Medulla oblongata (tissue), 1 donor: ENCODE results near the gene IL1RAPL1.
A peak's percentile ranks its signal among the peaks of the same experiment; 100 is the strongest.

Experiments
- DNase-seq: peaks from one replicate; pipeline ENCODE4 v3.0.0-alpha.2; 2015; ENCODE audit errors: extremely low spot score

IL1RAPL1 gene

DNA sequence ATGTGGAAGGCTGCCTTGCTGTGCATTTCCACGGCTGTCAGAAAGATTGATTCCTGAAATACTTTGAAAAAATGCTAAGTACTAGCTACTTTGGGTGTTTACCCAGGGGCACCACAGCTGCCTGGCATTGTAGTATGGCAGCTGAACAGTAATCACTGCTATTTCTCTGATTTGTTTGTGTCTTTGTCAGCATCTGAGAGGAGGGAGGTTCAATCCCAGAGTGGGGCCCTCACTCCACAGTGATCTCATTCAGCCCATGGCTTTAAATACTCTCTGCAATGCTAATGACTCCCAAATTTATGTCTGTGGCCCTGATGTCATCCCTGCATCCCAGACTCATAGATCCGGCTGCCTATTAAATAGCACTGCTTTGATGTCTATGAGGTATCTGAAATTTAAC is 1052.9 kb downstream of the IL1RAPL1 start:
- peak; percentile 3 for DNase-seq

DNA sequence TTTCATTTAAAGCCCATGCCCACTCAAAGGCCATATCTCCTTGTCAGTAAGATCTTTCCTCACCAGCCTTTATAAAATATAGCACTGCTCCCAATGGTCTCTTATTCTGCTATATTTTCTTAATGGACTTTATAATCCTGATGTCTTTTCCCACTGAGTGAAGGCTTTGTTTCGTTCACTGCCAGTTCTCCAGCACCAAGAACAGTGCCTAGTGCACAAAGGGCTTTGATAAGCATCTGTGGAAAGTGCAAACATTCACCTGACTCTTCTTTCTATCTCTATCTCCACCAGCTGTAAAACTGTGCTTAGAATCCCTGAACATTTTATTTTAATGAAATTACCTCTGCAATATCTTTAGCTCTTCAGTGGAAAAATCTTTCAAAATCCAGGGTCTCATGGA is 1054.2 kb downstream of the IL1RAPL1 start:
- DNase-seq = no peak

DNA sequence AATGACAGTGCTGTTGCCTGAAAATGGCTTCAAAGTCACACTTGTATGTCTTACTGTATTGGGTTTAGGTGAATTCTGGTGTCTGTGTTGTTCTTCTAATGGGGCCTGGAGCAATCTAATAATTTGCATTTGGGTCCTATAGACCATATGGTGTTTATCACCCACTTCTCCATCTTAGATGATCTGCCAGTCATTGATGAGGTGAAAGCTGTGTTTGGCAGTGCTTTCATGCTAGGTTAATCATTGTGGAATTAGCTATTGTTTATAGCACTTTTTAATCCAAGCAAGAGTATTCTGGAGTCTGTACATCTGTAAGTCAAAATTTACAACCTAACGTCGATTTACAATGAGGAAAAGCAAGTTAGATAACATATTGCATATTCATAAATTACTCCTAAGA is 1055.9 kb downstream of the IL1RAPL1 start:
- DNase-seq = no peak

DNA sequence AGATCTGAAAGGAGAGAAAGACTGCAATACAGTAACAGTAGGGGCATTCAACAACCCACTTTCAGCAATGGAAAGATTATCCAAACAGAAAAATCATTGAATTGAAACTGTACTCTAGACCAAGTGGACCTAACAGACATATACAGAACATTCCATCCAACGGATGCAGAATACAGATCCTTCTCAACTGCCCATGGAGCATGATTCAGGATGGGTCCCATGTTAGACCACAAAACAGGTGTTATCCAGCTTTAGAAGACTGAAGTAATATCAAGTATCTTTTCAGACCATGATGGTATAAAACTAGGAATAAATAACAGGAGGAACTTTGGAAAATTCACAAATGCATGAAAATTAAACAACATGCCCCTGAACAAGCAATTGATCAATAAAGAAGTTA is 1060.9 kb downstream of the IL1RAPL1 start:
- DNase-seq = no peak

DNA sequence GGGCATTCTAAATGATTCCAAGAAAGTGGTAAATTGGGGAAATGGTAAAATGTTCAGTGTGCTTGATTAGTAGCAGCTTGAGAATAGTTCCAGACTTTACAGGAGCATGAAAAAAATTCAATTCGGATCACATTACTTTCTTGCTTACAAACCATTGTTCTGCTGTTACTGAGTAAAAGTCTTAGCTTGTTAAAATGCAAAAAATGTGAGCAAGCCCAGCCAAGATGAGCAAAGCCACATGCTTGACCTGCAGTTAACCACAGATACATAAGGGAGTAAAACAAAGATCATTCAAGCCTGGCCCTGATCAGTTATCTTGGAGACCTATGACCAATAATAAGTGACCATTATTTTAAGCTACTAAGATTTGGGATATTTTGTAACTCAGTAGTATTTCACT is 1065.2 kb downstream of the IL1RAPL1 start:
- no peak for DNase-seq

DNA sequence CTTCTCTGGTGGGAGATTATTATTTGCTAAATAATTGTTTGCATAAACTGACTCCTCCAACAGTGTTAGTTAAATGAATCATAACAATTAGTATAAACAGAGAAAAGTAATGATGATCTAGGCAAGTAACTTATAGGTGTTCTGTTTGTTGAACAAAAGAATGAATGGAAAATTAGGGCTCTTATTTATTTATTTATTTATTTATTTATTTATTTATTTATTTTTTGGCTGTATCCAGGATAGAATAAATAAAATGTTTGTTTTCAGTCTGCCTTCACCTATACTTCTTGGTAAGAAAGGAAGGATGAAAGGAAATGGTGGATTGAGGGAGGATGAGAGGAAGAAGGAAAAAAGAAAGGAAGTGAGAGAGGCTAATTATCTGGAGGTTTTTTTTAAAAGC is 1066.5 kb downstream of the IL1RAPL1 start:
- DNase-seq = no peak

DNA sequence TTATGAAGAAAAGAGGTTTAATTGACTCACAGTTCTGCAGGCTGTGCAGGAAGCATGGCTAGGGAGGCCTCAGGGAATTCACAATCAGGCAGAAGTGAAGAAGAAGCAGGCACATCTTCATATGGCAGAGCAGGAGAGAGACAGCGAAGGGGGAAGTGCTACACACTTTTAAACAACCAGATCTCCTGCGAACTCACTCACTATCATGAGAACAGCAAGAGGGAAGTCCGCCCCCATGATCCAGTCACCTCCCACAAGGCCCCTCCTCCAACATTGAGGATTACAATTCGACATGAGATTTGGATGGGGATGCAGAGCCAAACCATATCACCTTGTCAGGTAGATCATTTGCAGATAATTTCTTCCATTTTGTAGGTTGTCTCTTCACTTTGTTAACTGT is 1072.7 kb downstream of the IL1RAPL1 start:
- no peak for DNase-seq

DNA sequence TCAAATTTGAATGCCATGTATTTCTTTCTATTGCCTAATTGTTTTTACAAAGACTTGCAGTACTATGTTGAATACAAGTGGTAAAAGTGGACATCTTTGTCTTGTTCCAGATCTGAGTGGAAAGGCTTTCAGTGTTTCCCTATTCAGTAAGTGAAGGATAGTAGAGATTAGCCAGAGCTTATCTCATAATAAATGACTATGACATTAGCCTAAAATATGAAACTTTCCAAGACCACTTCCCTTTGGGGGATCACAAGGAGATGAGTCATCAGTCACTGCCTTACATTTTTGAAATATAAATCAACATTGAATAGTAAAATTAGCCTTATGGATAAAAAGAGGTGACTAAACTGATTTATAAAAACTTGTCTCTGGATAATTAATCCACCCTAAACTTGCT is 1074.0 kb downstream of the IL1RAPL1 start:
- no peak for DNase-seq

DNA sequence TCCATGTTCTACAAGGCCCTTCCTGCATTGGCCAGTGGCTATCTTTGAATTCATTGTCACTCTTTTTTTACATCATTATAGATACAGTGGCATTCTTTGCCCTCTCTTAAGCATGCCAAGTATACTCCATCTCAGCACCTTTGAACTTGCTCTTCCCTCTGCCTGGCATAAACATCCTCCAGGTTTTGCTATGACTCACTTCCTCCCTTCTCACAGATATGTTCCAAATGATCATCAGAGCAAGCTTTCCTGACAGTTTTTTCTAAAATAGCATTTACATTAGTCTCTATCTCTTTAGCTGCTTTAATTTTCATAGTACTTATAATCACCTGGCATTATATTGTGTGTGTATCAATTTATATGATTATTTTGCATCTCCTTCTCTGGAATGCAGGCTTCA is 1074.9 kb downstream of the IL1RAPL1 start:
- DNase-seq = no peak

DNA sequence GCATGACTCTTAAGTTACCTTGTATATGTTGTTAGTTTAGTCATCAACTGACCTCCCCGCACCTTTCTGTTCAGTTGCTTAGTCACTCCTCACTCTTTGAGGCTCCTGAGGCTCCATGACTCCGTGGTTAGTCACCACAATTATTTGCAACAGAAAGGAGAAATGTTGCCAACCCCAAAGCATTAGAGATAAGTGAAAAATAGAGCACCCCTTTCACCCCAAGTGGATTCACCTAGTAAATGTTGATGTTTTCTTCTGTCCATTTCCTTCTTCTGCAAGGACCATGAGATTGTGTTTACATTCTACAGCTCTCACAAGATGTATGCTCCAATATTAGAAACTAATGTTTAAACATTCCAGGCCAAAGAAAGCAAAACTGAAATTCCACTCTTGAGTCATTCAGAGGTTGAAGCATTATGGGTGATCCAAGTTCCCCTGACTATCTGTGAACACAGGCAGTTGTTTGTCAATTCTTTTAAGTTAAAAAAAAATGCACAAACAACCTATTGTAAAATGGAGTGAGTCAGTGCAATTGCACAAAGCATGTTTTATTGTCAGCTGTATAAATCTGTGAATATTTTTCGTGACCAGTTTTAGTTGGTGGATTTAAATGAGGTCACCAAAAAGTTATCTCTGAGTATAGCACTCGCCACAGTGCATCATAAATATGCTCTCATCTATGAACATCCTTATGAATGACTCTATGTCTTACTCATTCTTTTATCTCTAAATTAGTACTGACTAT is 1075.7 kb downstream of the IL1RAPL1 start:
- DNase-seq = peak; percentile 71

DNA sequence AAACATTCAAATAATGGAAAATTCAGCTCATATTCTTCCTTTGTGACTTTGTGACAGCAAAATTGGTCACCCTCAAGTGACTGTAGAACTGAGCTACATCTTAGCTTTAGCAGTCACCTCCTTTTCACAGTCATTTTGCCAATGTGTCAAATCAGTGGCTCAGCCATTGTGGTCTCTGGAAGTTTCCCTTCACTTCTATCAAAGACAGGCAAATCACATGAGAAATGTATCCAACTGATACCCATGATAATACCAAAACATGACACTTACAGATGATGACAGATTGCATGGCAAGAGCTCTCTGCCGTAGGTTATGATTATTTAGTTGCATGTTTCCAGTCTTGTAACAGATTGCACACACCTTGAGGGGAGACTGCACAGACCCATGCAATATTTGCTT is 1078.3 kb downstream of the IL1RAPL1 start:
- DNase-seq = no peak

DNA sequence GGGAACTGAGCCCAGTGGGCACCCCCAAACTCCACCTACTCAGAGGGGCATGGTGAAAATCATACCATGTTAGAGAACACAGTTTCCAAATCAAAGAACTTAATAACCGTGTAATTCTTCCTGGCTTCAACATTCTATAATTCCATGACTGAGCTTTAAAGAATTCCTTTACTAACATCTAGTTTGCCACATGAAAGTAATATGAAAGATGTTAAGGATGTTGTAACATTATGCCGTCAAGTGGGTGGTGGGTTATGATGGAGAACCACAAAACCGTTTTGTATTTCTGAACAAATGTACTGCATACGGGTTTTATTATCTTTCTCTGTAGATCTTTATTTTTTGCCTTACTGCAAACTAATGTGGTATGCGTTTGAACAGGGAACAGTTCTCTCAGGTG is 1079.1 kb downstream of the IL1RAPL1 start:
- no peak for DNase-seq

DNA sequence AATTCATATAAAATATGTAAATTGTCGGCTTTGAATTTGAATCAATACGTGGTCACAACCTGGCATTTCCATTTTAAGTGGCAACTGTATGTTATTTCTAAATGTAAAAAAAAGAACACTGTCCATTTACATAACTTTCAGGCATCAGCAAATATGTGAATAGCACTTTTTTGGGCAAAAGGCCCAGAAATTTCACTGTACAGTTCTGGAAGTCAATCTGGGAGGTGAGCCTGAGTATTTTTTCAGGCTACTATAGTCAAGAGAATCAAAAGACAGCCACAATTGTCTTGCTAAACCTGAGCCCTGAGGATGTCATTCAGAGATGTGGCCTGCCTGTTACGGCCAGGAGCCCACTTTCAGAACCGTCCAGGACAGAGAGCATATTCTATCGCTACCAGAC is 1084.2 kb downstream of the IL1RAPL1 start:
- no peak for DNase-seq

DNA sequence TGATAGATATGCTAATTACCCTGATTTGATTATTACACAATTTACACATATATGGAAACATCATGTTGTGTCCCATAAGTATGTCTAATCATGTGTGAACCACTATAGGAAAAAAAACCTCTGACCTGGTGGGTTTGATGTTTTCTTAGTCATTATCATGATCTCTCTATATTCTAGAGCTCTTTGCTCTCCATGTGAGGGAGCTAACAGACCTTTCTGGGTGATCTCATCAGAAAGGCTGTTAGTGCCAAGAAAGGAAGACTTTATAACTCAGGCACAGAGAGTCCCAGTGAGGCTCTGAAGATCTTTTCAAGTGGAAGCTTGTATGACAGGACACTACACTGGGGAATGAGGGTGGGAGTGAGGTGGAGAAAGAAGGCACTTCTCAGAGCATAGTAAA is 1100.4 kb downstream of the IL1RAPL1 start:
- DNase-seq = peak; percentile 34

DNA sequence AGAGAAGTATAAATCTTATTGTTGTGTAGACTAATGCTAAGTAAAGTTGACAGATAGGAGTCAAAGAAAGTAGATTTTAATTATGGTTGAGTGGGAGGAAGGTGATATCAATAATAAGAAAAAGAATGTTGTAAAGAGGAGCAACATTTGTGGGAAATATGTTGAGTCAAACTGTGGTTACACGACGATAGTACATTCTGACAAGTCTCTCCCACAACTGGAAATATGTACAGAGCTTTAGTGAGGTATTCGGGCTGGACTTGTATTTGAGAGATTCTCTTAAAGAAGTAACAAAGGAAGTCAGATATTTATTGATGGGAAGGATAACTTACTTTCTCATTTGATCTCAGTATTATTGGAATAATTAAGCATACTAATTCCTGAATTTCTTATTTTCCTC is 1102.8 kb downstream of the IL1RAPL1 start:
- DNase-seq = no peak

DNA sequence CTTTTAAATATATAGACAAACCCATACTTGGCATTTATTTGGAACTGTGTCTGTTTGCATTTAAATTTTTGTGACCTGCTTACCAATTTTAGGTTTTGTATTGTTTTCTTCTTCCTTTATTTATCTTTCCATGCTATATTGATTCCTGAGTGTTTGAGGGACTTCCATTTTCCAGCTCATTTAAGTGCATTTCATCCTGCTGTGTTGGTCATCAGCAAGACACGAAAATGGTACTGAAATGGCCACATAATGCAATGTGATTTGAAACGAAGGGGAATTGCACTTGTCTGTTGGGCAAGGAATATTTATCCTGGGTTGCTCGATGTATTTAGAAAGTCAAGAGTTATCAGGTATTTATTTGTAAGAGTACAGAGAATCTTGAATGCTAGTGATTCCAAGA is 1103.8 kb downstream of the IL1RAPL1 start:
- DNase-seq = no peak

DNA sequence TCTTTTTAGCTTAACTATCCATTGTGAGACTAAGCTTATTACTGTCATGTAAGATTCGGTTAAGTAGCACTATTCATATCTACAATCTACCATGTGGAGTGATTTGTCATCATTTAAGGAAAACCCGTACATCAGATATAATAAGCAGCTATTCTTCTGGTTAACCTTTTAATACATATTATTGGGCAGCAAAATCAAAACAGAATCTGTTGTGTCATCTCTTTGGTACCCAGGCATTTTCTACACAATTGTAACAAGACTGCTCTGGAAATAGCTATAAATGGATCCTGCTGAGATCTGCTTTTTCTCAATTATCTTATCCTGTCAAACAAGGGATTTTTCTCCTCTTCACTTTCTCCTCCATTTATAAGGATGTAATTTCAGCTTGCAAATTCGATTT is 1106.7 kb downstream of the IL1RAPL1 start:
- DNase-seq = no peak

DNA sequence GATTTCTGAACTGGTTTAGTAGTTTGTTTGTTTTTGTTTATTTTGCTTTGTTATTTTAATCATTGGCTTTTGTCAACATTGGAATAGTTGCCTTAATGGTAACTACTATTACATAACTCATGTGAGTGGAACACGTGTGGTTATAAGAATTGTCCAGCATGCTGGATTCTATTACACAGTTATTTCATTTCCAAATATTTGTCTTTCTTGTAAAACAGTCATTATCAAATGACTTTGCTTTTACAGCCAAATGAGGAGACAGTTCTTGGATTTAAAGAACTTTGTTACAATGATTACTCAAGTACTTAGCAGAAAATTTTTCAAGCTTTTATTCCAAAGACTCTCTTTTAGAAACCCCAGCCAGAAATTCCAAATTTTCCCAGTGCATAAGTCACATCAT is 1112.0 kb downstream of the IL1RAPL1 start:
- no peak for DNase-seq

DNA sequence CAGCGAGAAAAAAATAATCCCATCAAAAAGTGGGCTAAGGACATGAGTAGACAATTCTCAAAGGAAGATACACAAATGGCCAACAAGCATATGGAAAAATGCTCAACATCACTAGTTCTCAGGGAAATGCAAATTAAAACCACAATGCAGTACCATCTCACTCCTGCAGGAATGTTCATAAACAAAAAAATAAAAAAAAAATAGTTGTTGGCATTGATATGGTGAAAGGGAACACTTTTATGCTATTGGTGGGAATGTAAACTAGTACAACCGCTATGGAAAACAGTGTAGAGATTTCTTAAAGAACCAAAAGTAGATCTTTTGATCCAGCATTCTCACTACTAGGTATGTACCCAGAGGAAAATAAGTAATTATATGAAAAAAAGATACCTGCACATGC is 1119.8 kb downstream of the IL1RAPL1 start:
- no peak for DNase-seq

DNA sequence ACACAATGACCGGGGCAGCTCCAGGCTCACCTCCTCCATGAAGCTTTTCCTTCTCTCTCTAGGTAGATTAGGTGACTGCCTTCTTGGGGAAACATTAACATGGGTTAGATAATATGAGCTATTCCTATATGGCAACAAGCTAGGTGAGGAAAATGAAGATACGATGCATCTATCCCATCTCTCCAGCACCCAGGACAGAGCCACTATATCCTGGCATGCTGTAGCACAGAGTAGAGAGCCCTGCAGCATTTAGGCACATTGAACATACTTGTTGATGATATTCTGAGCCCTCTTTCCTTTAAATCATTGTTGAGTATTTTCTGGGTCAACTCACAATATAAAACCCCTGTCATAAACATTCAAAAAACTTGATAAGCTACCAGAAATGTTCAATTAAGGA is 1133.9 kb downstream of the IL1RAPL1 start:
- DNase-seq = no peak

DNA sequence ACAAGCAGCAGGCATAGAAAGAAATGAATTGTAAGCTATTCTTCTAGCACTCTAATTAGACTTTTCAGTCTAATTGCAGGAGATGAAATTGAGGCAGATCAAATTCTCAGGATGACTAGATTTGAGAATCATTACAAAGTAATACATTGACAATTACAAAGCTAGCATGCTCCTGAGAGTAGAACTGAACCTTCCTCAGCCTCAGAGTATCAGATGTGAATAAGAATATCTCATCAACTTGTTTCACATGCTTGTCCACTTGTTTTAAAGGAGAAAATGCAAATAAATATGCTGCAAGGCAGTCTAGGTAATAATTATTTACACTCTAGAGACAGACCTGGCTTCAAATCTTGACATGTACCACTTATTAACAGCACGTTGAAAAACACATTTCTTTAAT is 1137.1 kb downstream of the IL1RAPL1 start:
- no peak for DNase-seq

DNA sequence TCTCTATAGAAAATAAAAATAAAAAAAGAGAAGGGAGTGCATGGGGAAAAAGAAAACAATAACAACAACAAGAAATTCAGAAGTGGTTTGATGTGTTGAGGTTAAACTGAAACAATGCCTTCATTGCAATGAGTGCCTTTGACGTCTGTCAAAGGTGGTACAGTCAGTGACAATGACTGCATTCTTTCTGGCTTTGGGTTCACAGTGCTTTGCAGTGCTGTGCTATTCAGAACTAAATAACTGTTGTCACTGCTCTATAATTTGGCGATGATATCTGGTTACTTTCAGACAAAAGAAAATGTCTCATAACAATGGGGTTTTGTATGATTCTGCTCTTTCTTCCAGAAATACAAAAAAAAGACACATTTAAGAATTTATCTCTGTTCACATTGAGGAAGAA is 1139.6 kb downstream of the IL1RAPL1 start:
- DNase-seq = peak; percentile 70

DNA sequence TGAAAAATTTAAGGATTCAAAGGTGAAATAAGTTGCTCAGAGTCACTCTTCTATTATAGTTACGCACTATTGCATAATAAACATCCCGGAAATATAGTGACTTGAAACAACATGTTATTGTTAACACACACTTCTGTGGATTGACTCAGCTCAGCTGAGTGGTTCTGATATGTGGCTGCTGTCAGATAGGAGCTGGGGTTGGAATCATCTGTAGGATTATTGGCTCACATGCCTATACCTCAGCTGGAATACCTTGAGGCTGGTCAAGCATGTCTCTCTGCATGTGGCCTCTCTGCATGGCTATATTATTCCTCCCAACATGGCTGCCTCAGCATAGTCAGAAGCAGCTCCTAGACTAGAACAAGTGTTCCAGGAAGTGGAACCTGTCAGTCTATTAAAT is 1141.4 kb downstream of the IL1RAPL1 start:
- no peak for DNase-seq

DNA sequence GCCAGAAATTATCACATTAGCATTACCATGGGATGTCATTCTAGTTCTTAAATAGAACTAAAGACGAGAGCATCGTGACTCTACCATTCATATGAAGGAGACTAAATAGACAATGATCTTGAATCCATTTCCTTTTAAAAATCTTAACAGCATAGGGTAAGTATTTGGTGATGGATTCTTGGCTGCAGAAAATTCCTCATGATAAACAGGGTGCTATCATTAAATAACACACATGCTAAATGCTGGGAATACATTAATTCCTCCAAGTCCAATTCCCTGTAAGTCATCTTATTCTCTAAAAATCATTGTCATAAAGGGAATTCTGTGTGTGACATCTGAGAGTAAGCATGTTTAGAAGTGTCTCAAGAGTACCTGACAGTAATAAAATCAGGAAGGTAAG is 1157.7 kb downstream of the IL1RAPL1 start:
- no peak for DNase-seq
